WTC11 (cell line): ENCODE measurements around the gene ZNF622.

Source experiments
- AR ChIP-seq: fragments of 250-450 bp; sonication (Bioruptor Pico); IDR thresholded peaks from 2 replicates; pipeline ENCODE4 v1.9.0; 2021; ENCODE audit warnings: mild to moderate bottlenecking
- ATF3 ChIP-seq: sonication (generic); formaldehyde crosslinking; conservative IDR thresholded peaks from 2 replicates; pipeline ENCODE4 v1.8.1; 2022; ENCODE audit warnings: mild to moderate bottlenecking, missing genetic modification reagents
- ATF6 ChIP-seq: sonication (generic); formaldehyde crosslinking; IDR thresholded peaks from 2 replicates; pipeline ENCODE4 v1.8.1; 2023; ENCODE audit warnings: mild to moderate bottlenecking, missing genetic modification reagents
- CTCF ChIP-seq: fragments of 200-600 bp; IDR thresholded peaks from 2 replicates; pipeline ENCODE4 v1.8.0; 2022; ENCODE audit warnings: antibody characterized with exemption
- E2F1 ChIP-seq: sonication (generic); formaldehyde crosslinking; IDR thresholded peaks from 2 replicates; pipeline ENCODE4 v1.8.0; 2022; ENCODE audit warnings: mild to moderate bottlenecking, missing genetic modification reagents
- ELF4 ChIP-seq: sonication (generic); formaldehyde crosslinking; IDR thresholded peaks from 2 replicates; pipeline ENCODE4 v1.8.1; 2022; ENCODE audit warnings: low read depth, mild to moderate bottlenecking, moderate library complexity, missing genetic modification reagents
- ETV6 ChIP-seq: sonication (generic); formaldehyde crosslinking; IDR thresholded peaks from 2 replicates; pipeline ENCODE4 v1.8.1; 2022; ENCODE audit warnings: mild to moderate bottlenecking, missing genetic modification reagents
- FOXK1 ChIP-seq: sonication (generic); formaldehyde crosslinking; IDR thresholded peaks from 2 replicates; pipeline ENCODE4 v1.8.0; 2022; ENCODE audit warnings: mild to moderate bottlenecking, moderate library complexity, missing genetic modification reagents
- MXD4 ChIP-seq: fragments of 250-450 bp; sonication (Bioruptor Pico); IDR thresholded peaks from 2 replicates; pipeline ENCODE4 v1.8.0; 2021; ENCODE audit warnings: mild to moderate bottlenecking, moderate library complexity, borderline replicate concordance
- NFE2L1 ChIP-seq: sonication (generic); formaldehyde crosslinking; IDR thresholded peaks from 2 replicates; pipeline ENCODE4 v1.8.1; 2023; ENCODE audit warnings: missing genetic modification reagents
- USF2 ChIP-seq: sonication (generic); formaldehyde crosslinking; IDR thresholded peaks from 2 replicates; pipeline ENCODE4 v1.8.1; 2023; ENCODE audit warnings: mild to moderate bottlenecking, missing genetic modification reagents, moderate library complexity
- ZBTB21 ChIP-seq: sonication (generic); formaldehyde crosslinking; IDR thresholded peaks from 2 replicates; pipeline ENCODE4 v1.8.1; 2023; ENCODE audit warnings: mild to moderate bottlenecking, missing genetic modification reagents, borderline replicate concordance

GRCh38 chr5:16430349-16431089 lies 35.1 kb downstream of the ZNF622 start:
- TF ChIP-seq MXD4 (CRISPR knock-in tag) = no peak
- TF ChIP-seq ATF6 (CRISPR knock-in tag) = no peak
- no peak for TF ChIP-seq FOXK1
- no peak for TF ChIP-seq ZBTB21 (CRISPR knock-in tag)
- TF ChIP-seq USF2 (CRISPR knock-in tag) = no peak
- TF ChIP-seq AR = no peak
- no peak for TF ChIP-seq CTCF
- no peak for TF ChIP-seq ELF4 (CRISPR knock-in tag)
- no peak for TF ChIP-seq NFE2L1 (CRISPR knock-in tag)
- no peak for TF ChIP-seq ATF3
- no peak for TF ChIP-seq ETV6 (CRISPR knock-in tag)
- no peak for TF ChIP-seq E2F1 (CRISPR knock-in tag)
